Measurements from ENCODE around the gene CELA2A.
"Not testable (repeated sequence)": the region's sequence is repeated elsewhere in the genome, so short reads cannot be mapped to it uniquely, and the experiment has no call there.

GRCh38 chr1:15514557-15514956, 58.0 kb downstream of the CELA2A start:
- TF ChIP-seq CTCF, POLR2A (IDR thresholded peaks at IDR 0.05): not testable (repeated sequence)

All from Peyer's patch (tissue), 4 donors.